Esophagus (tissue), 2 donors: ENCODE data around the gene ST3GAL4. TPM values are rescaled to one million over a fixed set of nuclear protein-coding genes. Genes with fewer than 3 reads are reported as not detected.

ENCODE experiments used
- H3K27ac ChIP-seq, 2 donors: one replicate each; pipeline ENCODE4 v1.5.1; 2013; ENCODE audit warnings: low read depth in 2 of 2, mild to moderate bottlenecking in 2 of 2, inconsistent platforms in 1 of 2, low read length in 1 of 2, moderate library complexity in 1 of 2
- H3K27me3 ChIP-seq, 2 donors: one replicate each; pipeline ENCODE4 v1.6.1; 2013; ENCODE audit warnings: low read length in 2 of 2, control low read depth in 1 of 2, mild to moderate bottlenecking in 1 of 2; ENCODE audit not compliant: insufficient read depth in 2 of 2, control insufficient read depth in 1 of 2
- H3K36me3 ChIP-seq, 2 donors: one replicate each; pipeline ENCODE4 v1.6.1; 2013; ENCODE audit warnings: low read length in 1 of 2; ENCODE audit not compliant: control insufficient read depth in 2 of 2, insufficient read depth in 2 of 2
- H3K4me1 ChIP-seq, 2 donors: one replicate each; pipeline ENCODE4 v1.6.1; 2013; ENCODE audit warnings: low read length in 1 of 2; ENCODE audit not compliant: control insufficient read depth in 2 of 2, insufficient read depth in 2 of 2
- H3K4me3 ChIP-seq, 2 donors: one replicate each; pipeline ENCODE4 v1.5.1; 2013; ENCODE audit warnings: low read length in 2 of 2, mild to moderate bottlenecking in 2 of 2, low read depth in 1 of 2, moderate library complexity in 1 of 2
- H3K9me3 ChIP-seq, 2 donors: one replicate each; pipeline ENCODE4 v1.6.1; 2013; ENCODE audit warnings: mild to moderate bottlenecking in 2 of 2, low read depth in 1 of 2, low read length in 1 of 2, moderate library complexity in 1 of 2; ENCODE audit not compliant: control insufficient read depth in 2 of 2, insufficient read depth in 1 of 2
- WGBS, 2 donors: extraction: QIAGEN DNeasy Blood & Tissue Kit; methylation state at CpG; one replicate each; pipeline ENCODE4 v1.1.7; 2013; 5-methylcytosine and 5-hydroxymethylcytosine counted together
- polyA plus RNA-seq, 2 donors: library from polyadenylated mRNA; stranded (reverse); fragments of 200-250 nt; gene quantifications; one replicate each; pipeline ENCODE4 v1.2.3, GENCODE V29; 2013
- donor health status: healthy with polysubstance abuse.
- donor health status: Bipolar disorder and iron deficiency.

The ST3GAL4 gene
- polyA plus RNA-seq, 2 donors = 78.9 to 107 TPM

DNA sequence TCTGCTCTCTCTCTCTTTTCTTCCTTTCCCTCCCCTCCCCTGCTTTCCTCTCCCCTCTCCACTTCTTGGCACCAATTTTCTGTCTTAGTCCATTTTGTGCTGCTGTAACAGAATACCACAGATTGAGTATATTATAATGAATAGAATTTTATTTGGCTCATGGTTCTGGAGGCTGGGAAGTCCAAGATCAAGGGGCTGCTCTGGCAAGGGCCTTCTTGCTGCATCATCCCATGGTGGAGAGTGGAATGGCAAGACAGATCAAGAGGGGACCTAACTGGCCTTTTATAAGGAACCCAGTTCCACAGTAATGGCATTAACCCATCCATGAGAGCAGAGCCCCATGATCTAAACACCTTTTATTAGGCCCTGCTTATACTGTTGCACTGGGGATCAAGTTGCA lies 44.5 kb downstream of the ST3GAL4 start:
- Histone ChIP-seq H3K4me1 (peaks cover 0 to 11% of the 10 kb centered on the region in 2 donors), H3K27ac (no peak overlapping the region), H3K27me3 (no peaks in the 10 kb centered on the region), H3K36me3 (no peaks in the 10 kb centered on the region), H3K4me3 (no peak overlapping the region), H3K9me3 (no peaks in the 10 kb centered on the region)

DNA sequence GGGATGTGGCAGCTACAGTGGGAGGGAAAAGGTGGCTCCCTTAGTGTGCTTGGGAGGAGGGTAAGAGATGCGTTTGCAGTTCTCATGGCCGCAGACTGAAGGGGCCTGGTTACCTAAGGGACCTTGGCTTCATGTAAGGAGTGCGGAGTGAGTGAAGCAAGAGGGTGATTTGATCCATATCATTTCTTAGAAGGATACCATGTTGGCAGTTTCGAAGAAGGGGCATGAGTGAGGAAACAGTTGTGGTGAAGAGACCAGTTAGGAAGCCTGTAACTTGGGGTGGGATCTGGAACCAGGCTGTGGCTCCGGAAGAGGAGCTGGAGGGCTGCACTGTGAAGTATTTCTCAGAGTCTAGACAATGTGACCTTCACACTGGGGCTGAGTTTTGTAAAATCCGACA lies 45.0 kb downstream of the ST3GAL4 start:
- peaks cover 0 to 15% of the 10 kb centered on the region in 2 donors for H3K4me1 ChIP-seq
- WGBS, 2 donors = 92 to 94% methylated on average over 6 of the region's 6 CpGs
- H3K27me3 ChIP-seq = no peaks in the 10 kb centered on the region
- H3K27ac ChIP-seq = no peak overlapping the region
- no peak overlapping the region for H3K4me3 ChIP-seq
- H3K9me3 ChIP-seq = no peaks in the 10 kb centered on the region
- H3K36me3 ChIP-seq = no peaks in the 10 kb centered on the region

DNA sequence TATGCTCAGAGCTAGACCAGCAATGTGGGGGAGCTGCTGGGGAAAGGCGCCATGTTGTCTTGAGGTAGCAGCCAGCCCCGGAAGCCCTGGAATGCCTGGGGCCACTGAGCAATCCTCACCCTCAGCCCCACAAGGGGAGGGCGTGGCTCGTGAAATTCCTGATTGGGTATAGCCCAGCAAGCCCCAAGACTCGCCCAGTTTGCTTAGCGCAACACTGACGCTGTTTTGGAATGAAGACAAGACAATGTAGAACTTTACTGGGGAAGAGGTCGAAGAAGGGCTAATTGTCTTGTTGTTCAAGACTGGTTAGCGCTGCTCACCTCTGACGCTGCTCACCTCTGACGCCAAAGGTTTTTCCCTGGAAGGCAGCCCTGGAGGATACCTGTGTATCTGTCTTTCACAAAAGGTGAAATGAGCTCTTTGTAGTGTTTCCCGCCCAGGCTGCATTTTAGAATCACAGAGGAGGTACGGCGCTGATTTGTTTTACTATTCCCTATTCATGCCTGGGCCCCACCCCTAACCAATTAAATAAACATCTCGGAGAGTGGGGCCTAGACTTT lies 47.6 kb downstream of the ST3GAL4 start:
- H3K27me3 ChIP-seq = no peaks in the 10 kb centered on the region
- peak overlapping the region; percentile 6 to 78 for H3K27ac ChIP-seq
- H3K4me1 ChIP-seq = peaks cover 0 to 25% of the 10 kb centered on the region in 2 donors
- no peak overlapping the region for H3K4me3 ChIP-seq
- 51 to 65% methylated on average over 15 of the region's 15 CpGs for WGBS, 2 donors
- peaks cover 0 to 7% of the 10 kb centered on the region in 2 donors for H3K36me3 ChIP-seq
- no peaks in the 10 kb centered on the region for H3K9me3 ChIP-seq

DNA sequence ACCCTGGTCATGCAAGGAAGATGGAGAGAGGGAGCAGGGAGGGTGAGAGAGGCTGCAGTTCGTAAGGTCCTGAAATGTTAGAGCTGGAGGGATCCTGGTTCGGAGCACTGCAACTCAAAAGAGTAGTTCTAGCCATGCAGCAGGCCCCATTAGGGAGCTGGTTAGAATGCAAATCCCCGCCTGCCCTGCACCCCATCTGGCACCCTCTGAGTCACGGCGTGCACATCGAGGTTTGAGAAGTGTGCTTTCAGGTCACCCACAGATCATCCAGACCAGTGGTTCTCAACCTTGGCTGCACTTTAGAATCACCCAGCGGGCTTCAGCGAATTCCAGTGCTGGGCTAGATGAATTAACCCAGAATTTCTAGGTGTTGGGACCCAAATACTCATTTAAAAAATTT lies 48.2 kb downstream of the ST3GAL4 start:
- 79 to 83% methylated on average over 8 of the region's 8 CpGs for WGBS, 2 donors
- H3K4me1 ChIP-seq = peaks cover 0 to 25% of the 10 kb centered on the region in 2 donors
- H3K36me3 ChIP-seq = peaks cover 0 to 11% of the 10 kb centered on the region in 2 donors
- H3K27me3 ChIP-seq = no peaks in the 10 kb centered on the region
- H3K9me3 ChIP-seq = no peaks in the 10 kb centered on the region
- peak overlapping the region; percentile 42 to 78 for H3K27ac ChIP-seq
- H3K4me3 ChIP-seq = no peak overlapping the region

DNA sequence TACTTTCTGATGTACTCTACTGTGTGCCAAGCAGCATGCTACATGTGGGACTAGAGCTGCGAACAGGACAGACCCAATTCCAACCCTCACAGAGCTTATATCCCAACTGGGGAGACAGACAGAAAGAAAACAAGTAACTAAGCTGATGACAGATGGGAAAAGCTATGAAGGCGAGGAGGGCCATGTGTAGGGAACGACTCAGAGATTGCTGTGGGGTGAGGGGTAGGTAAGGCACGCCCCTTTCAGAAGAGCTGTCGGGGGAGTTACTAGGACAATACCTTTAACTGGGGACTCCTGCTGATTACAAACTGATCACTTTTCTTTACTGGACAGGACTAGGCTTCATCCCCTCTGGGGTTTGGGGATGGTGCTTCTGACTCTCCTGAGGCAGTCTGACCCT lies 48.9 kb downstream of the ST3GAL4 start:
- Histone ChIP-seq H3K27ac (peak overlapping the region; percentile 42 to 89), H3K4me3 (no peak overlapping the region), H3K27me3 (no peaks in the 10 kb centered on the region), H3K4me1 (peaks cover 0 to 25% of the 10 kb centered on the region in 2 donors), H3K36me3 (peaks cover 0 to 17% of the 10 kb centered on the region in 2 donors), H3K9me3 (no peaks in the 10 kb centered on the region)
- WGBS, 2 donors = 80 to 83% methylated on average over 5 of the region's 5 CpGs

DNA sequence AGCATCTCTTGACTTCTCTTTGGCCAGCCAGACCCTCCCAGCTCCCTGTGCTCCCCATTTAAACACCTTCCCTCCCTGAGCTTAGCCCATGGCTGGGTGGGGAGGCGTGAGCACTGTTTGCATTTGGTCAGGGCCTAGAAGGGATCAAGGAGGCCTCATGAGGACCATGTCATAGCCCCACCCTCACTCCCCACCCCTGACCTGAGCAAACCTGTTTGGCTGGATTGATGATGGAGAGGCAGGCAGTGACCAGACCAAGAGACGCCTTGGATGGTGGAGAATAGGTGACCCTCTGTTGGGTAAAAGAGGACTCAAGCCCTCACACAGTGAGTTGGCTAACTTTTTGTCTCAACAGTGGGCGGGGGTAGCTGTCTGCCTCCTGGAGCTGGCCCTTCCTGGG lies 49.9 kb downstream of the ST3GAL4 start:
- peaks cover 0 to 19% of the 10 kb centered on the region in 2 donors for H3K36me3 ChIP-seq
- H3K4me3 ChIP-seq = peak overlapping the region; percentile 11 to 51
- WGBS, 2 donors = 84 to 90% methylated on average over 3 of the region's 3 CpGs
- peaks cover 0 to 25% of the 10 kb centered on the region in 2 donors for H3K4me1 ChIP-seq
- no peaks in the 10 kb centered on the region for H3K9me3 ChIP-seq
- H3K27me3 ChIP-seq = no peaks in the 10 kb centered on the region
- H3K27ac ChIP-seq = peak overlapping the region; percentile 77 to 91

- WGBS, 2 donors = 74 to 80% methylated on average over 7 of the region's 7 CpGs
- peaks cover 0 to 19% of the 10 kb centered on the region in 2 donors for H3K36me3 ChIP-seq
- H3K27me3 ChIP-seq = no peaks in the 10 kb centered on the region
- peaks cover 2 to 25% of the 10 kb centered on the region in 2 donors for H3K4me1 ChIP-seq
- no peaks in the 10 kb centered on the region for H3K9me3 ChIP-seq
- H3K27ac ChIP-seq = peak overlapping the region; percentile 77 to 91
- peak overlapping the region; percentile 42 to 51 for H3K4me3 ChIP-seq
These were observed 50.4 kb downstream of the ST3GAL4 start for GRCh38 chr11:126405906-126406305.

DNA sequence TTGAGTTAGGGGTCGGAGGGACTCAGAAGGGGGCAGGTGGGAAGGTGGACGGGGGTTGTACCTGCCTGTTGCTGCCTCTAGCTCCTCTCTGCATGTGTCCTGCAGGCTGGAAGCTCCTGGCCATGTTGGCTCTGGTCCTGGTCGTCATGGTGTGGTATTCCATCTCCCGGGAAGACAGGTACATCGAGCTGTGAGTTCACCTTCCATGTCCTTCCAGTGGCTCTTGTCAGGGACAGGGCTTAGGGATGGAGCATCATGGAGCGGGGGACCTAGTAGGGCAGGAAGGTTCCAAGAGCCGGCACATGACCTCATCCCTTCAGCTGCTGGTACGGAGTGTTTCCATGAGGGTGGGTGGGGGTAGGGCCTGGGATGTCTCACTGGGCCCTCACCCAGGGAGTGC lies 50.9 kb downstream of the ST3GAL4 start:
- H3K9me3 ChIP-seq = no peaks in the 10 kb centered on the region
- H3K36me3 ChIP-seq = peaks cover 0 to 19% of the 10 kb centered on the region in 2 donors
- peaks cover 2 to 25% of the 10 kb centered on the region in 2 donors for H3K4me1 ChIP-seq
- 92 to 93% methylated on average over 8 of the region's 8 CpGs for WGBS, 2 donors
- H3K4me3 ChIP-seq = peak overlapping the region; percentile 42 to 51
- H3K27me3 ChIP-seq = no peaks in the 10 kb centered on the region
- H3K27ac ChIP-seq = peak overlapping the region; percentile 77 to 91

DNA sequence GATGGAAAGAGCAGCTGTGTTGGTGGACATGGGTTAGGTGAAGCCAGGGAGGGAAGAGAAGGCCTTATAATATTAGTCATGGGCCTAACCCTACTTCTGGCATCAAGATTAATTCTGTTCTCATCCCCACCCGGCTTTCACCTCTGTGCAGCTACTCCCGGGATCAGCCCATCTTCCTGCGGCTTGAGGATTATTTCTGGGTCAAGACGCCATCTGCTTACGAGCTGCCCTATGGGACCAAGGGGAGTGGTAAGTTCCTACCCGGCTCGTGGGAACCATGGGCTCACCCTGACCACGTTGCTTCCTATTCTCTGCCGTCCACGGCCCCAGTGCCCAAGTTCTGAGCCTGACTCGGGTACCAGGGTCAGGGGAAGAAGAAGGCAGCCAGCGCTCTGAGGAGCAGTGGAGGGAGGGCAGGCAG lies 51.6 kb downstream of the ST3GAL4 start:
- Histone ChIP-seq H3K4me1 (peaks cover 2 to 25% of the 10 kb centered on the region in 2 donors), H3K9me3 (no peaks in the 10 kb centered on the region), H3K36me3 (peaks cover 0 to 19% of the 10 kb centered on the region in 2 donors), H3K4me3 (peak overlapping the region; percentile 39 to 51), H3K27me3 (no peaks in the 10 kb centered on the region), H3K27ac (peak overlapping the region; percentile 77 to 91)
- WGBS, 2 donors = 78 to 83% methylated on average over 12 of the region's 12 CpGs

DNA sequence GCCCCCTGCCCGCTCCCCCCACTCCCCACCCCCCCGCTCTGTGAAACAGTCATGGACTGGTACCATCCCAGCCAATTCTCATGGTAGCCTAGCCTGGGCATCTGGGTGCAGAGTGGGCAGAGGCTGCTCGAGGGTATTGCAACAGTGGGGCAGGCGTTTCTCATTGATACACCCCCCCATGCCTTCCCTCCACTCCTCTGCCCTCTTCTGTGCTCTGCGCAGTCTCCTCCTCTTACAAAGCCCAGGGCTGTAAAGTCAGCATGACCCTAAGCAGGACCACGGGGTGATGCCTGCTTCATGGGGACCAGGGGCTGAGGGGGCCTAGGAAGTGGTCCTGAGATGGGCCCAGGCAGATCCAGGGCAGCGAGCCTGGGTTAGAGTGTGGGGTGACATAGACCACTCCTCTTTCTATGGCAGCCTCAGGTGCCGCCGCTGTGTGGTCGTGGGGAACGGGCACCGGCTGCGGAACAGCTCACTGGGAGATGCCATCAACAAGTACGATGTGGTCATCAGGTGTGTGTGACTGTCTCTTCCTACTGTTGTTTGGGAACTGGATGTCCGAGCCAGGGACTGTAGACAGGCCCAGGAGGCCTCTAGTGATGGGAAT lies 52.3 kb downstream of the ST3GAL4 start:
- 89 to 94% methylated on average over 15 of the region's 15 CpGs for WGBS, 2 donors
- peak overlapping the region; percentile 34 to 51 for H3K4me3 ChIP-seq
- no peaks in the 10 kb centered on the region for H3K9me3 ChIP-seq
- H3K4me1 ChIP-seq = peaks cover 2 to 23% of the 10 kb centered on the region in 2 donors
- H3K27ac ChIP-seq = peak overlapping the region in 1 of 2 donors; percentile 61
- peaks cover 0 to 19% of the 10 kb centered on the region in 2 donors for H3K36me3 ChIP-seq
- H3K27me3 ChIP-seq = no peaks in the 10 kb centered on the region
